Measurements from ENCODE around the gene SBF2. TPM values are rescaled to one million over a fixed set of nuclear protein-coding genes. Genes with fewer than 3 reads are reported as not detected.

Gene SBF2
- total RNA-seq, 1 donor from 2014 or later: 141 TPM

DNA sequence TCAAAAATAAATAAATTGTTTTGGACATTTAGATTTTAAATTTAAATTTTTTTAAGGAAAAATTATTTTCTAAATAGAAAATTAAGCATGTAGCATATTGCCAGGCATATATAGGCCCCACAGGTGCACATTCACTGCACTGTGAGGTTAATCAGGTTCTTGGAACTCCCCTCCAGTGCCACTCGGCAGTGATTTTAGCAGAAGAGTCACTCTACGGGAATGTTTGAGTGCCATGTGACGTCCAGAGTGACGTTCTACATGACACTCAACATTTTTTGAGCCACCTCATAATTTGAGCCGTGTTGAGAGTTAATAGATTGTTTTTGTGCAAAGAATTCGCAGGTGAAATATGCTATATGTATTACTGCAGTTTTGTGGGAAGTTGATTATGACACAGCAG lies 552.8 kb downstream of the SBF2 start:
- DNase-seq (ENCODE audit: low spot score) (no peak), ATAC-seq (no peak)
- intact Hi-C loops (cut with DNase I): no loop called here

DNA sequence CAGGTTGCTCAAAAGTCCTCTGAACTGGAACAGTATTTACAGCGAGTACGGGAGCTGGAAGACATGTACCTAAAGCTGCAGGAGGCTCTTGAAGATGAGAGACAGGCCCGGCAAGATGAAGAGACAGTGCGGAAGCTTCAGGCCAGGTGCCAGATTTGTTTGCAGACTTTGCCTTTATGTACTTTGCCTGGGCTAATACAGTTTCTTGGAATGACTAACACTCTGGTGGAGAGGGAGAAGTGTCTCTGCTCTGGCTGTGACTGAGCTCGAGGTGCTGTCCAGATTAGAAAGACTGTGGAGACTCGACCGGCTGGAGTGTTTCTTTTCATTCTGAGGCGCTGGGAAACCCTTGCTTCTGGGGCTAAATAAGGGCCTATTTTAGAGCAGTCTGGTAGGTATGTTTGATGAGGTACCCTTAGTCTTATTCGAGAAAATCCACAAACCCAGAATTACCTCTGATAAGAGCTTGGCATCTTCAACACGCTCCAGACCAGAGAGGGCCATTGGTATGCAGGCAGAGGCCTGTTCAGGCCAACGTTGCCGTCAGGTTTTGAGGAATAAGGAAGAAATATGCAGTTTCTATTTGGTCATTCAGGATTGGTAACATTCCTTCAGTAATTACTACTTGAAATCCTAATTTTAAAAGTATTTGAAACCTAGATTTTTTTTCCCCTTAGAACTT lies 553.7 kb downstream of the SBF2 start:
- intact Hi-C loops (cut with DNase I): no loop called here
- no peak for DNase-seq (ENCODE audit: low spot score)
- ATAC-seq: no peak

DNA sequence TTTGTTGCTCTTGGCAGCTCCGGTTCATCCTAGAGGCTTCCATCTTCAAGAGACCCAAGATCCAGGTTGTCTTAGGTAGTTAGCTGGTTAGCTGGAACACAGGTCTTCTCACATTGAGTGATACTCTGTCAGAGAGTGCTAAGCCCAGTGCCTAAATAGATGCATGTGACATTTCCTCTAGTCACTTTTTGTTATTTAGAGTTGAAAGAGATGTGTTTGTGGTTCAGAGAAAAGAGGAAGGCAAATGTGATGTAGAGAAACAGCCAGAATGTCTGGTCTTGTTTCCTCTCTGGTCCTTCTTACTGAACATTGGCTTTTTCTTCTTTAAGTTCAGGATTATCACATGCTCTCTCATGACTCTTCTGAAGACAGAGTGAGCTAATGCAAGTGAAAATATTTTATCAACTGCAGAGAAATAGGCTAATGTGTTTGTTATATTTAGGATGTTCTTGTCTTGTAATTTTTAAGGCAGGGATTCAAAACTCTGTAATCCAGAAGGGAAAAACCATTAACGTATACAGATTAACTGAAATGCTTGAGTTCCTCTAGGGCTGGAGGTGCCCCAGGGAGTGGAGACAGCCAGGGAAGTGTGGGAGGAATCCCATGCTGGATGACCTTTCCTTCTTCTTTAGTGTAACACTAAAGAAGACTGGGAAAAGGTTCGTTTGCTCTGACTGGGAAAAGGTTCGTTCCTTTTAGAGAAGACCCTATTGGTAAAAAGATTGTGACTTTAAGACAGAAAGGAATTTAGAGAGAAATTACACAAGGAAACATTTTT lies 554.7 kb downstream of the SBF2 start:
- intact Hi-C loops (cut with DNase I): no loop called here

DNA sequence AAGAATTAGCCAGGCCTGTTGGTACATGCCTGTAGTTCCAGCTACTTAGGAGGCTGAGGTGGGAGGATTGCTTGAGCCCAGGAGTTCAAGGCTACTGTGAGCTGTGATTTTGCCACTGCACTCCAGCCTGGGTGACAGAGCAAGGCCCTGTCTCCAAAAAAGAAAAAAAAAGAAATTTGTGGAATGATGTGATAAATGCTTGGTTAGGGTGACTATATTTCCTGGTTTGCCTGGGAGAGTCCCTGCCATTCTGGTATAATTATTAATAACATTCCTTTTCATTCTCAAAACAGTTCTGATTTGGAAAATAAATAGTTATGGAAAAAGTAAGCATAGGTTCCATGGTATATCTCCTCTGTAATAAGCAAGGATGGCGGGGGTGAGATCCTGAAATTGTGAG lies 555.3 kb downstream of the SBF2 start:
- DNase-seq (ENCODE audit: low spot score) (no peak), ATAC-seq (no peak)
- intact Hi-C loops (cut with DNase I): no loop called here

More for the DNA sequence above, 554.7 kb downstream of the SBF2 start:
- DNase-seq (ENCODE audit: low spot score): no peak
- ATAC-seq: peak; percentile 62

DNA sequence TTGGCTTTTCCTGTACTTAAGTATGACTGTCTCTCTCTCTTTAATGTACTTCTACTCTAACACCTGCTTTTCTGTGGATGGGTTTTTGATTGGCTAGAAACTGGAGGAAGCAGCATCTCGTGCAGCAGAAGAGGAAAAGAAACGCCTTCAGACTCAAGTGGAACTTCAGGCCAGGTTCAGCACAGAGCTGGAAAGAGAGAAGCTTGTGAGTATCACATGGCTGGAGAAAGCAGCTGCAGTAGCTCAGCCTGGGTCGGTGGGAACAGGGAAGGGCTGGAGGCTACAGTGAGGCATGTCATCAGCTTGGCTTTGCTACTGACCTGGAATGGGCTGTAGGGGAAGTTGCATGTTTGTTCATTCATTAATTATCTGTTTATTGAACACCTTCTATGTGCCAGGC lies 555.9 kb downstream of the SBF2 start:
- ATAC-seq (peak; percentile 86), DNase-seq (ENCODE audit: low spot score) (no peak)
- intact Hi-C loops (cut with DNase I): no loop called here

DNA sequence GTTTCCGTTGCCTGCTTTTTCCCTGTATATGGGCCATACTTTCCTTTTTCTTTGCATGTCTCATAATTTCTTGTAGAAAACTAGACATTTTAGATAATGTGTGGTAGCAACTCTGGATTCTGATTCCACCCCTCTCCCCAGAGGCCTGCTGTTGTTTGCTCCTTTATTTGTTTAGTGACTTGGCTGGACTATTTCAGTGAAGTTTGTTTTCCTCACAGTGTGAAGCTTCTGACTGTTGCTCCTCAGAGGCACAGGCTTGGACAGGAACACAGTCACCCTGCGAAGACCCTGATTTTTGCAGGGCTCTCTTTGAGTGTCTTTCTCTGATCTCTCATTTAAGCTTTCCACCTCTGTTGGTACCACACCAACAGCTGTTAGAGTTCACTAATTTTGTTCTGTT lies 557.7 kb downstream of the SBF2 start:
- intact Hi-C loops (cut with DNase I): no loop called here
- DNase-seq (ENCODE audit: low spot score) (no peak), ATAC-seq (no peak)

DNA sequence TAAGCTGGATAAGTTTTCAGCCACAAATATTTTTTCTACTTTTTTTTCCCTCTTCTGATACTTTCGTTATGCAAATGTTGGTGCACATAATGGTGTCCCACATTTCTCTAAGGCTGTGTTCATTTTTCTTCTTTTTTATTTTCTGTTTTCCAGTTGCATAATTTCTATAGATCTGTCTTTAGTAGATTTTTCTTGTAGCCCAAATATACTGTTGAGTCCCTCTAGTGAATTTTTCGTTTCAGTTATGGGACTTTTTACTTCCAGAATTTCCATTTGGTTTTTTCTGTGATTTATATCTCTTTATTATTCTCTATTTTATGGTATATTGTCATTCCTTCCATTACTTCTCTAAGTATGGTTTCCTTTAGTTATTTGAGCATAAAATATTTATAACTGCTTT lies 558.1 kb downstream of the SBF2 start:
- ATAC-seq (no peak), DNase-seq (ENCODE audit: low spot score) (no peak)
- intact Hi-C loops (cut with DNase I): no loop called here

DNA sequence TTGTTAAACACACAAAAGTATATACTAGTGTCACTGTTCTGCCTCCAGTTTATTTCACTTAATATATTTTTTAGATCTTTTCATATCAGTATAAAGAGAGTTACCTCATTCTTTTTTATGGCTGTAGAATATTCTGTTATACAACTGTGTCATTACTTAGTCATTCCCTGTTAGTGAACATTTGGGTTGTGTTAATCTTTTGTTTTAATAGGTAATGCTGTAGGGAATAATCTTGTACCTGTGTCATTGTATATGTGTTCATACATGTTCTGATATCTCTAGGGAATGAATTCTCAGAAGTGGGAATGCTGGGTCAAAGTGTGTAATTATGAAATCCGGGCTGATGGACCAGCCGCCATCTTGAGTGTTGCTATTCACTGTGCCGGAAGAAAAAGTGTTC lies 558.8 kb downstream of the SBF2 start:
- intact Hi-C loops (cut with DNase I): no loop called here
- ATAC-seq (no peak), DNase-seq (ENCODE audit: low spot score) (no peak)

DNA sequence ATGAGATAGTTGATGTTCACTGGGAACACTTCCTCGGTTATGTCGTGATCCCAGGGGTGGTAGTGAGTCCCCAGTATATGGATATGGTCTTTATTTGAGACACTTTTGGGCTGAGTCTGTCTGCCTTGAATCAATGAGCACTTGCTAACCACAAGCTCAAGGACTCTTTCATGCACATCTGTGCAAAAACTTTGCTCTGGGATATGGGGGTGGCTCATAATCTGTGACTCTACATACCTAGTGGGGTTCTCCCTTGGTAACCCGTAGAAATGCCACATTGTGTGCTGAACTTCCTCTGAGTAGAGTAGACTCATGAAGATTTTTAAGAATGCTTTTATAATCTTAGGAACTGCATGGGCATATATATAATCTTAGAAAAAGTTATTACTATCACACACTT lies 560.8 kb downstream of the SBF2 start:
- intact Hi-C loops (cut with DNase I): no loop called here
- ATAC-seq: no peak
- DNase-seq (ENCODE audit: low spot score): no peak

DNA sequence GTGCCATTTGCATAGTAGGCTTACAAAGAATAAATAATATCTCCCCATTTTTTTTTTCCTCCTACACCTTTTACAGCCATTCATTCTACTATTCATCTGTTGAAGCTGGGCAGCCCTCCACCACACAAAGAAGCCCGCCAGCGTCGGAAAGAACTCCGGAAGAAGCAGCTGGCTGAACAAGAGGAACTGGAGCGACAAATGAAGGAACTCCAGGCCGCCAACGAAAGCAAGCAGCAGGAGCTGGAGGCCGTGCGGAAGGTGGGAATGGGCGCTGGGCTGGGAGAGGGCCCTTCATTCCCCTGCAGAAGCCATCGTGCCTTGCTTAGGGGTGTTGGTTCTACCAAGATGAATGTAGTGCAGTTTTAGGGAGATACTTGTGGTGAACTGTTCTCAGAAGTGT lies 561.6 kb downstream of the SBF2 start:
- no peak for ATAC-seq
- no peak for DNase-seq (ENCODE audit: low spot score)
- intact Hi-C loops (cut with DNase I): no loop called here

DNA sequence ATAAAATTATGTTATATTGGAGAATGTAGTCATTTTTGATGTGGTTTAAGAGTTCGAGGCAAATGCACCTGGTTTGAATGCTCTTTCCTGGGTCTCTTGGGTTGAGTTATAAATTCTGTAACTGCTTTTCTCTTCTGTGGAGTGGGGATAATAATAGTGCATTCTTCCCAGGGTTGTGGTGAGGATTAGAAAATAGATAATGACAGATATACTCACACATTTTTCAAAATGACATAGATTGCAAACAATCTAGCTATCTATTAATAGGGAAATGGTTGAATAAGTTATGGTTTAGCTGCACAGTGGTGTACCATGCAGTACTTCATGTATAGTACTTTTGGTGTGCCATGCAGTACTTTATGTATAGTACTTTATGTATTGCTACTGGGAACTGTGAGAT lies 562.8 kb downstream of the SBF2 start:
- intact Hi-C loops (cut with DNase I): no loop called here
- ATAC-seq (no peak), DNase-seq (ENCODE audit: low spot score) (no peak)

Other genes with a start within 250 kb of the SBF2 start
- gene ADM, start 10.9 kb upstream of the SBF2 start, total RNA-seq: 92.4 TPM
- 9.1 TPM for gene AMPD3, start 161.0 kb upstream of the SBF2 start, total RNA-seq
- 84.7 TPM for gene RNF141, start 247.0 kb upstream of the SBF2 start, total RNA-seq

Data from sciatic nerve (tissue), 2 donors.